GM18498 (cell line): ENCODE data around the gene PDYN.
"Not testable (repeated sequence)": the region's sequence is repeated elsewhere in the genome, so short reads cannot be mapped to it uniquely, and the experiment has no call there.

ENCODE experiments used
- ATAC-seq: cut with Tn5 transposase; IDR thresholded peaks from one replicate; pipeline ENCODE4 v1.9.1; 2021; ENCODE audit warnings: mild to moderate bottlenecking, moderate library complexity; ENCODE audit not compliant: unreplicated experiment

The PDYN gene

DNA sequence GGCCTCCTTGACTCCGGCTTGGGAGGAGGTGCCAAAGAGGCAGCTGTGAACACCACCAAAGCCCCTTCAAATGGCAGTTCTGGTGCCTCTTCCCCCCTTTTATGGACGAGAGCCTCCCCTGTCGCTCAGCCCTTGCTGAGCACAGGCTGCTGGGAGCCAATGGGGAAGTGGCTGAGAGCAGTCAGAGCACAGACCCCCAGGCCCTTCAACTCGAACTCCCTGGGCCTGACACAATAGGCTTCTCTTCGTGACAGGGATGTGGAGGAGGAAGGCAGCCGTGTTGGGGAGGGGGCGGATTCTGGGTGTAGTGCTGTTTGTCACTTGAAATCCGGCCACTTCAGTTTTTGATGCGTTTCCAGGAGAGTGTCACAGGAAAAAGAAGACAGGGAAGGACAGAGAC is at the start of gene PDYN:
Gene PDYN, minus strand, starts transcription at position 73 of the 400 bp plus-strand sequence. CDS start 10,974 bp downstream, outside the sequence.
- no peak for ATAC-seq

DNA sequence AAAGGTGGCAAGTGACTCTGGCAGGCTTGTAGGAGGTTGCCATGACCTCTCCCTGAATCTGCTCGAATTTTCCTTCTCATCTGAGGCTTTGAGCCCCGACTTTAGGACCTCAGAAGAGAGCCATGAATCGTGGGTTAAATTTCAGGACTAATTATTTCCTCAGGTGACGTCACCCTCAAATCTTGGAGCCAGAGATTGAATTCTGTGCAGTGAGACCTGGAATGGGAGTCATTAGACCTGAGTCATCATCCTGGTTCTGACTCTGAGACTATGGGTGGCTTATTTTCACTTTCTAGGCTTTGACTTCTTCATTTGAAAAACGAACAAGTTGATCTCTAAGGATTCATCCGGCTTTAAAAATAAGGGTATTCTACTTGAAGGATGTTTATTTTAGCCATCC is 48.5 kb upstream of the PDYN start:
- no peak for ATAC-seq

DNA sequence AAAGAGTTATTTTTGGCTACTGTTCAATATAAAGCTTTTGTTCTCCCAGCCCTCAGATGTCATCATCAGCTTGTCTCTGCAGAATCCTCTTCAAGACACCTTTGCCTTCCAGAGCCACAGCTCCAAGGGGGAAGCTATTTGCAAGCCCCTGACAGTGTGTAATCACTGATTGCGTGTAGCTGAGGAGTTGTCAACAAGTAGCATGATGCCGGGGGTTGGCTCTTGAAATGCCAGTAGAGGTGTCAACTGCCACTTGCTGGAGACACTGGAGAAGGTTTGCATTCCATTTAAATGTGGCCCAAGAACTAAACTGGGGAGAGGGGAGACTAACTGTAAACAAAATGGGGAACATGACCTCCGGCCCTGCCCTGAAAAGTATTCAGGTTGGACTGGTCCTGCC is 44.3 kb upstream of the PDYN start:
- ATAC-seq, result no peak

- no peak for ATAC-seq
Measured at GRCh38 chr20:2037296-2037914, 43.5 kb upstream of the PDYN start.

DNA sequence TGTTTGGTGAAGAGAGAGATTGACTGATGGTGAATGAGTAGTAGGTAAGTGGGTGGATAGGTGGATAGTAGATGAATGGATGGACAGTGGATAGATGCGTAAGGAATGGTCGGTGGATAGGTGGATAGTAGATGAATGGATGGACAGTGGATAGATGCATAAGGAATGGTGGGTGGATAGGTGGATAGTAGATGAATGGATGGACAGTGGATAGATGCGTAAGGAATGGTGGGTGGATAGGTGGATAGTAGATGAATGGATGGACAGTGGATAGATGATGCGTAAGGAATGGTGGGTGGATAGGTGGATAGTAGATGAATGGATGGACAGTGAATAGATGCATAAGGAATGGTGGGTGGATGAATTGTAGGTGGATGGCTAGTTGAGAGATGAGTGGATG is 42.5 kb upstream of the PDYN start:
- ATAC-seq, result not testable (repeated sequence)

GRCh38 chr20:2032168-2032567 is 38.3 kb upstream of the PDYN start:
- no peak for ATAC-seq

DNA sequence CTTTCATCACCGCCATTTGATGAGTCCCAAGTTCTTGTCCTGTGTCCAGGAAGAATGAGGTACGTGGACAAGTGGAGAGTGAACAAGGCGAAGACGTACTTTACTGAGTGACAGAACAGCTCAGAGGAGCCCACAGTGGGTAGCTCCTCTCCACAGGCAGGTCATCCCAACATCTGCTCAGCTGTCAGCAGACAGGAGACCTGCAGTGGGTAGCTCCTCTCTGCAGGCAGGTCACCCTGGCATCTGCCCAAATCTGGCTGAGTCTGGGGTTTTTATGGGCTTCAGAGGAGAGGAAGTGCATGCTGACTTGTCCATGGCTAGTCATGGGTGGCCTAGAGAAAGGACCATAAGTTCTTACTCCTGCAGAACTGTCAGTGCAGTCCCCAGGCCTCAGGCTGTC is 32.7 kb upstream of the PDYN start:
- ATAC-seq, result no peak

DNA sequence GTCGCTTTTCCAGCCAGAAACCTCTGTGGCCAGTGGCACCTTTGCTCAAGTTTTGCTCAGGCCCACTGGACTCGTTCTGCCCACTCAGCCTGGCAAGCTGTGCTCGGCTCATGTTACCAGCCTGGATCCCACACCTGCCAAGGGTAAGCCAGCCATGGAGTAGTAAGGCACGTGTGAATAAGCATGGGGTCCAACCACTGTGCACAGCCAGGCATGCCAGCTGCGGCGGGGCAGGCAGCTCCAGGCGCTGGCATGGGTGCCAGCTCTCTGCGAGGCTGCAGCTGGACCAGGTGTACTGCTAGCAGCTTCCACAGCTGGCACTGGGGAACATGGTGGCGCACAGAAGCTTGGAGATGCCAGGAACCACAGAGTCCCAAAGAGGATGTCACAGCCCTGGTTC is 32.1 kb upstream of the PDYN start:
- no peak for ATAC-seq

DNA sequence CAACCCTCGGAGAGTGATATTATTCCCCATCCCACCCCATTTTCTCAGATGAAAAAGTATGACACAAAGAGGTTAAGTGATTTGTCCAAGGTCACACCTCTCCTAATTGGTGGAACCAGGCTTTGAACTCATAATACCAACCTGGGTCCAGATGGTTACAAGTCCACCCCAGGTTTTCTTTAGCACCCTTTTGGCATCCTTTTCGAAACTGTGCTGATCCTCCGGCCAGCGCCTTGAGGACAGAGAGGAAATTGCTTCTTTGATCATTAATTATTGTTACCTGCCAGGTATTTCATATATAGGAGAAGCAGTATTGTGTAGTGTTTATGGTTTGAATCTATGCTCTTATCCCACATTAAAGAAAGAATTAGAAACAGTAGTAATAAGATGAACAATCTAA is 29.3 kb upstream of the PDYN start:
- ATAC-seq, result no peak

DNA sequence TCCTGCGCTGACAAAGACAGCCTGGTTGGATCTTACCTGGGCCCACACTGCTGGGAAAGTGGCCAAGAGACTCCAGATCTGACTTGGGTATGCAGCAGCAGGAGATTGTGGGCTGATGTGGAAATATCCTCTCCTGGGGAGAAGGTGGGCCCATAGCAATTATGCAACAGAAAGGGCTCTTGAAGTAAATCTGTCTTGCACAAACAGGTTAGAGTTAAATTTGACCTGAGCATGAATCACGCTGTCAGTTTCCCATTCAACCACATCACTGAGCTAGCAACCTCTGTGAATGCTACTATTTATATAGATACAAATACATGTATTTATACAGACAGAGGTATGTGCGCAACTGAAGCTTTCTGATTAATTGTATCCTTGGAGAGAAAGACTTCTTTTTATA is 28.3 kb upstream of the PDYN start:
- no peak for ATAC-seq

DNA sequence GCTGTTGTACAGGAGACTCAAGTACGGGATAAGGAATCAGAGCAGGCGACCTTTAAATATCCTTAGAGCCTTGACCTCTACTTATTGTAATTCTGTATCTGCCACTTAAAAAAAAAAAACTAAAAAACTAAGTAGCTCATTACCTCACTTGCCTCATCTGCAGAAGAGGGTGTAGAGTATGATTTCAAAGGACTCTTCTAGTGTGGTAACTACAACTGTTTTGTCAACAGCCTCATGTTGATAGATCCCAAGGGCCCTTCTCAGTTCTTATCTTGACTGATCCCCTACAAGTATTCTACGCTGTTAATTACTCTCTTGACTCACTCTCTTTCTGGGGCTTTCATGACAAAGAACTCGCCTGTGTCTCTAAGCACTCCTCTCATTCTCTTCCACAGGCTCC is 16.7 kb upstream of the PDYN start:
- ATAC-seq, result no peak

GRCh38 chr20:2006452-2007361 is 12.8 kb upstream of the PDYN start:
- ATAC-seq, result no peak

- no peak for ATAC-seq
Measured at GRCh38 chr20:2005831-2006426, 12.1 kb upstream of the PDYN start.

DNA sequence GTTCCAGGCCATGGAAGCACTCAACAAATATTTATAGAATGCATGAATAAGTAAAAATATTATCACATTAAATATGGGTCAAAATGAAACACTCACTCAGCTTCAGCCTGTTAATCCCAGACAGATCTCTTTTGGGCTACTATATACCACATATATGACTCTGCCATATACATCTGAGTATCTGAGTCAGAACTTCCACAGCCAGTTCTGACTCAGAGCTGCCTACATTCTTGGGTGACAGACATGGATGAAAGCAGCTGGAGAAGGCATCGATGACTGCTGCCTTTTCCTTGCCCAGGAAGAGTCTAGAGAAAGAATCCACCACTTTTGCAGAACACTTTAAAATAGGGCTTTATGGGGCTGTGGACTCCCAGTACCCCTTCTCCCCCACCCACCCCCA is 11.5 kb upstream of the PDYN start:
- no peak for ATAC-seq

- ATAC-seq, result no peak
Measured at GRCh38 chr20:2004171-2004570, 10.3 kb upstream of the PDYN start.

GRCh38 chr20:2002365-2002764 is 8.5 kb upstream of the PDYN start:
- no peak for ATAC-seq

GRCh38 chr20:2001119-2001518 is 7.3 kb upstream of the PDYN start:
- no peak for ATAC-seq

- ATAC-seq, result no peak
Measured at GRCh38 chr20:2000285-2000684, 6.4 kb upstream of the PDYN start.

DNA sequence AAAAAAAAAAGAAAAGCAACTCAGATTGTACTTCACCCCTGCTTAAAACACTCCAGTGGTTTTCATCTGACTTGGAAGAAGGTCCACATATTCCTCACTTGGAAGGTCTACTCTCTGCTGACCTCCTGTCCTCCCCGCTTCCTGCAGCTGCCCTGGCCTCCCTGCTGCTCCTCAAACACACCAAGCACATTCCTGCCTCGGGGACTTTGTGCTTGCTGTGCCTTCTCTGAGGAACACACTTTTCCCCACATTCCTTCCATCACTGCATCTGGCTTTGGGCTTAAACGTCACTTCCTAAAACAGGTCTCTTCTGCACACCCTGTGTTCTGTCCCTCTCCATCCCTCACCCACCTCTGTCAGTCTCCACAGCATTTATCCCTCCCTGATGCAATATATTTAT is 4.9 kb upstream of the PDYN start:
- no peak for ATAC-seq

GRCh38 chr20:1998193-1998520 is 4.3 kb upstream of the PDYN start:
- ATAC-seq, result no peak

DNA sequence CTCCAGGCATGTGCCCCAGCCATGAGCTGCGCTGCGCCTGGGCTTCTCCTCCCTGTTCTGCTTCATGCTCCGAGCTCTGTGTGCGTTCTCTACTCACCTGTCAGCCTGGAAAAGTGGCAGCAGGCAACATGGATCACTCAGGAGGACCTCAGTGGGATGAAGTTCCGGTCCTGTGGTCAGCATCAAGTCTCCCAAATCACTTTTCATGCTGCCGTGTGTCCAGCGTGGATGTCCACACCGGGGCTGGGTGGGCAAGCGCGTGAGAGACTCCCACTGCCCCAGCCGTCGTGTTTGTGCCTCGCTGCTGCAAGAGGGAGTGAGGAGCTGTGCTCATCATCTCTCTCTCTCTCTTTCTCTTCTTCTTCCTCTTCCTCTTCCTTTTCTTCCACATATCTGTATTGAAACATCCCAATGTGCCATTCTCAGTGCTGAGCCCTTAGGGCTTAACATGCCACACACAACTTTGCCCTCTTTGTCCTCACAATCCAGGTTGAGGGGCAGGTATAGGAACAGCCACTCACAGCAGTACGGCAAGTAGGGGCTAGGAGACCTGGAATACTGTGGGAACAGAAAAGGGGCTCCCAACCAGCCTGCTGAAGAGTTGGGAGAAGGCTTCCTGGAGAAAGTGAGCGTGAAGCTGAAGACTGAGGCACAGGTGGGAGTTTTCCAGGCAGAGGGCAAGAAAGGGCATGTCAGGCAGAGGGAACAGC is 3.8 kb upstream of the PDYN start:
- no peak for ATAC-seq
